PC-9 (cell line): ENCODE data around the gene SOX15. TPM values are rescaled to one million over a fixed set of nuclear protein-coding genes. Genes with fewer than 3 reads are reported as not detected.

Experiments used
- BruUV-seq: library from RNA; stranded (reverse); fragments of 400-500 nt; replicated peaks from 2 replicates; lab custom pipeline; 2021; lab: Mats Ljungman, UMichigan
- CTCF ChIA-PET: fragments of 300-600 bp; sonication (Branson Sonifier 250); formaldehyde crosslinking; loops from one replicate; lab custom pipeline; 2022; ENCODE audit warnings: antibody characterized with exemption; lab: Charles Lee
- POLR2A ChIA-PET: fragments of 300-600 bp; sonication (Branson Sonifier 250); formaldehyde crosslinking; loops from one replicate; lab custom pipeline; 2022; ENCODE audit warnings: antibody characterized with exemption; ENCODE audit not compliant: unreplicated experiment; lab: Charles Lee
- DNase-seq, 2 experiments: peaks; one replicate each; pipeline versions ENCODE4 v3.0.0 to v3.0.0-alpha.2; 2015 to 2022; ENCODE audit warnings: mixed read lengths in 1 of 2
- H2AFZ ChIP-seq: fragments of 200-600 bp; sonication (generic); 2 replicates; pipeline ENCODE4 v1.8.1; 2017; ENCODE audit warnings: antibody characterized with exemption
- H3F3A ChIP-seq: fragments of 200-600 bp; sonication (generic); 2 replicates; pipeline ENCODE4 v1.8.1; 2017; ENCODE audit warnings: antibody characterized with exemption, mild to moderate bottlenecking, low read depth; ENCODE audit not compliant: insufficient read depth
- H3K27ac ChIP-seq: fragments of 200-600 bp; sonication (generic); 2 replicates; pipeline ENCODE4 v1.6.1; 2016; ENCODE audit warnings: mixed run types
- H3K27me3 ChIP-seq: fragments of 200-600 bp; sonication (generic); 2 replicates; pipeline ENCODE4 v1.6.1; 2016; ENCODE audit warnings: low read depth, mixed run types; ENCODE audit not compliant: insufficient read depth
- H3K36me3 ChIP-seq: fragments of 200-600 bp; sonication (generic); 2 replicates; pipeline ENCODE4 v1.6.1; 2016; ENCODE audit warnings: low read depth, mixed run types
- H3K4me1 ChIP-seq: fragments of 200-600 bp; sonication (generic); replicated peaks from 2 replicates; pipeline ENCODE4 v1.6.1; 2016; ENCODE audit warnings: mixed run types; ENCODE audit not compliant: insufficient read depth
- H3K4me2 ChIP-seq: fragments of 200-600 bp; sonication (generic); 2 replicates; pipeline ENCODE4 v1.6.1; 2017; ENCODE audit warnings: mixed run types
- H3K4me3 ChIP-seq: fragments of 200-600 bp; sonication (generic); 2 replicates; pipeline ENCODE4 v1.6.1; 2016; ENCODE audit warnings: mixed run types
- H3K79me2 ChIP-seq: fragments of 200-600 bp; sonication (generic); 2 replicates; pipeline ENCODE4 v1.6.1; 2017; ENCODE audit warnings: low read depth, mixed run types
- H3K9me2 ChIP-seq: fragments of 200-600 bp; sonication (generic); 2 replicates; pipeline ENCODE4 v1.8.1; 2017; ENCODE audit warnings: mild to moderate bottlenecking; ENCODE audit not compliant: insufficient read depth
- H3K9me3 ChIP-seq: fragments of 200-600 bp; sonication (generic); 2 replicates; pipeline ENCODE4 v1.8.1; 2016; ENCODE audit warnings: low read depth; ENCODE audit not compliant: insufficient read depth
- H4K20me1 ChIP-seq: fragments of 200-600 bp; sonication (generic); 2 replicates; pipeline ENCODE4 v1.8.1; 2017; ENCODE audit not compliant: insufficient read depth
- EZH2 ChIP-seq: fragments of 200-600 bp; sonication (generic); IDR thresholded peaks from 2 replicates; pipeline ENCODE4 v1.8.0; 2017; ENCODE audit warnings: antibody characterized with exemption, low read depth
- intact Hi-C: fragments of 100-400 bp; cut with micrococcal nuclease; formaldehyde crosslinking; loops from one replicate; pipeline ENCODE4 v1.10.0; 2022; ENCODE audit not compliant: unreplicated experiment
- total RNA-seq: library from RNA; stranded (reverse); gene quantifications from 2 replicates; pipeline ENCODE4 v1.2.3, GENCODE V29; 2021
- TF ChIP-seq, protein P1 (sequence below): fragments of 200-600 bp; sonication (generic); conservative IDR thresholded peaks from 2 replicates; pipeline ENCODE4 v1.6.1; 2017; ENCODE audit warnings: mixed run types, antibody characterized with exemption, mild to moderate bottlenecking, moderate library complexity

Gene SOX15
- total RNA-seq, 1 experiment from 2014 or later: 124 TPM

DNA sequence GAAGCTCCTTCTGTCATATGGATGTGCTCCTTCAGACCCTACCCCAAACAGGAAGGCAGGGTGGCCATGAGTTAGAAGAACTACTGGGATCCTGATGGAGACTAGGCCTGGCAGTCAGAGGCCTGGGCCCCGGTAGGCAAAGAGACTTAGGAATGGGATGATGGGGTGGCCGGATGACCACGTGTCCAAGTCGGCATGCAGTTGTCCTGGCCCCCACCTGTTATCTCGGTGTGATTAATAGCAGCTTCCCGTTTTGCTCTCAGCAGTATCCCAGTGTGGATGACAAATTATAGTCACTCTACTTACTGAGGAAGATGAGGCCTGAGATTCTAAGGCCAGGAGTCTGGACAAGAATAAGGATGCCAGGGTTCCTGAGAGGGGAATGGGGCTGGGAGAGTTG is 39.5 kb downstream of the SOX15 start:
- no peak overlapping the region for H3K4me3 ChIP-seq
- CTCF ChIA-PET: no interaction called here
- H4K20me1 ChIP-seq: no peaks in the 10 kb centered on the region
- POLR2A ChIA-PET: interaction anchor here (0.6 to 1.0 kb wide), 2 partner anchors 33 to 105 kb away, joined by 5 to 6 read pairs; partner anchors contain the start of gene MPDU1
- TF ChIP-seq EZH2: no peak
- TF ChIP-seq, protein P1, sequence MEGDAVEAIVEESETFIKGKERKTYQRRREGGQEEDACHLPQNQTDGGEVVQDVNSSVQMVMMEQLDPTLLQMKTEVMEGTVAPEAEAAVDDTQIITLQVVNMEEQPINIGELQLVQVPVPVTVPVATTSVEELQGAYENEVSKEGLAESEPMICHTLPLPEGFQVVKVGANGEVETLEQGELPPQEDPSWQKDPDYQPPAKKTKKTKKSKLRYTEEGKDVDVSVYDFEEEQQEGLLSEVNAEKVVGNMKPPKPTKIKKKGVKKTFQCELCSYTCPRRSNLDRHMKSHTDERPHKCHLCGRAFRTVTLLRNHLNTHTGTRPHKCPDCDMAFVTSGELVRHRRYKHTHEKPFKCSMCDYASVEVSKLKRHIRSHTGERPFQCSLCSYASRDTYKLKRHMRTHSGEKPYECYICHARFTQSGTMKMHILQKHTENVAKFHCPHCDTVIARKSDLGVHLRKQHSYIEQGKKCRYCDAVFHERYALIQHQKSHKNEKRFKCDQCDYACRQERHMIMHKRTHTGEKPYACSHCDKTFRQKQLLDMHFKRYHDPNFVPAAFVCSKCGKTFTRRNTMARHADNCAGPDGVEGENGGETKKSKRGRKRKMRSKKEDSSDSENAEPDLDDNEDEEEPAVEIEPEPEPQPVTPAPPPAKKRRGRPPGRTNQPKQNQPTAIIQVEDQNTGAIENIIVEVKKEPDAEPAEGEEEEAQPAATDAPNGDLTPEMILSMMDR: no peak
- H3K36me3 ChIP-seq: no peaks in the 10 kb centered on the region
- no peaks in the 10 kb centered on the region for H3K9me3 ChIP-seq
- no peak overlapping the region for H3K4me2 ChIP-seq
- no peaks in the 10 kb centered on the region for H3K9me2 ChIP-seq
- BruUV-seq: no TSS peak
- no peaks in the 10 kb centered on the region for H3K27me3 ChIP-seq
- H2AFZ ChIP-seq: no peak overlapping the region
- intact Hi-C loops: no loop called here
- DNase-seq: no peak
- no peaks in the 10 kb centered on the region for H3K4me1 ChIP-seq
- no peaks in the 10 kb centered on the region for H3F3A ChIP-seq
- H3K79me2 ChIP-seq: no peaks in the 10 kb centered on the region
- no peak overlapping the region for H3K27ac ChIP-seq

DNA sequence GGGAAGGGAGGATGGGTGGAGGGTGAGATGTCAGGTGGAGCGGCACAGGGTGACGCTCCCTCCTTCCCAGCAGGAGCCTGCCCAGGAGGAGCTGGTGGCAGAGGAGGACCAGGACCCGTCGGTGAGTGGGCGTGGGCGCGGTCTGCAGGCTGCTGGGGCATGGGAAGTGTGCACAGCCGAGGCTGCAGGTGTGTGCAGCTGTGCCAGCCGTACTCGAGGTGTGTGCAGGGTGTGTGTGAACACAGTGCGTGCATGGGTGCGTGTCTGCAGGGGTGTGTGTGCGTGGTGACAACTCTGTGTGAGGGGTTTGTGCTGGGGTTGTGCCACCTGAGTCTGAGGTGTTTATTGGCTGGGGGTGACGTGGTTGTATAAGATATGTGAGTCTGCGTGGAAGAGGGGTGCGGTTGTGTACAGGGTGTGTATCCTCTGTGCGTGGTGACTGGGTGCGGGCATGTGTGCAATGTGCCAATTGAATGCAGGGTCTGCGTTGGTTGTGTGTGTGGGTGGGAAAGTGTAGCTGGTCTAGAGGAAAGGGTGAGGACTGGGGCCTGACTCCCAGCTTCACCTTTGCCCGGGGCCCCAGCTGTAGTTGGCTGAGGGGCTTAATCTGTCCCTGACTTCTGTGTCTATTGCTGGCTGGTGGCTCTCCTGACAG is 40.4 kb downstream of the SOX15 start:
- peak in 1 of 2 experiments; percentile 23 for DNase-seq
- no peaks in the 10 kb centered on the region for H3K79me2 ChIP-seq
- intact Hi-C loops: no loop called here
- H3K9me3 ChIP-seq: no peaks in the 10 kb centered on the region
- ChIA-PET POLR2A (interaction anchor here (0.6 to 1.0 kb wide), 2 partner anchors 34 to 104 kb away, joined by 5 to 6 read pairs; partner anchors contain the start of gene MPDU1), CTCF (no interaction called here)
- no peak overlapping the region; the same call in 1 of the 2 replicates for H3K4me2 ChIP-seq
- H3K27me3 ChIP-seq: no peaks in the 10 kb centered on the region
- no TSS peak for BruUV-seq
- H3F3A ChIP-seq: no peaks in the 10 kb centered on the region
- H3K4me3 ChIP-seq: no peak overlapping the region; the same call in 1 of the 2 replicates
- no peaks in the 10 kb centered on the region for H3K36me3 ChIP-seq
- no peaks in the 10 kb centered on the region for H3K9me2 ChIP-seq
- H3K27ac ChIP-seq: no peak overlapping the region
- TF ChIP-seq, protein P1: no peak
- TF ChIP-seq EZH2: no peak
- no peak overlapping the region for H2AFZ ChIP-seq
- H4K20me1 ChIP-seq: no peaks in the 10 kb centered on the region
- no peaks in the 10 kb centered on the region for H3K4me1 ChIP-seq

DNA sequence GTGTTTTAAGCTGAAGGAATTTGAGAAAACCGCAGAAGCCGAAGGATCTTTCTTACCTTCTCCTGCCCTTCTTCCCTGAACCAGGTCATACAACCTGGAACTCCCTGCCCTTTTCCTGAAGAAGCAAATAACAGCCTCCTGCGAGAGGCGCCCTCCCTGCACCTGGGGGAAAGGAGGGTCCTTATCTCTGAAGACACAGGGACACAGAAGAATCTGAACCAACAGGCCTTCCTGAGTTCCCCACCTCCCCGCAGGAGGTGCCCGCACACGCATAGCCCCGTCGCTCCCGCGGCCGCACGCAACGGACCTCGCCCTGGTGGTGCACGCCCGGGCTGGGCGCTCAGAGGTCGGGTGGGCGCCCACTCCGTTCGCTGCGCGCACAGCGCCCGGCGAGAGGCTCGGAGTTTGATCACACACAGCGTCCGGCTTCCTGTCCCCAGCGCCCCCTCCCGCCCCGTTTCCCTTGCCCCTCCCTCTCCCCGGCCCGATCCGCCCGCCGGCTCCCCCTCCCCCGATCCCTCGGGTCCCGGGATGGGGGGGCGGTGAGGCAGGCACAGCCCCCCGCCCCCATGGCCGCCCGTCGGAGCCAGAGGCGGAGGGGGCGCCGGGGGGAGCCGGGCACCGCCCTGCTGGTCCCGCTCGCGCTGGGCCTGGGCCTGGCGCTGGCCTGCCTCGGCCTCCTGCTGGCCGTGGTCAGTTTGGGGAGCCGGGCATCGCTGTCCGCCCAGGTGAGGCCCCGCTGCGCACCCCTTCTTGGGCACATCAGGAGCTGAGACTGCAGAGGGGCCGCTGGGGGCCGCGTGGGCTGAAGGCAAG is 41.1 kb downstream of the SOX15 start, which contains the start of gene TNFSF12:
Gene TNFSF12, plus strand, starts transcription at position 474 of the 816 bp plus-strand sequence. Its CDS starts 96 bp downstream, at position 570.
- no peaks in the 10 kb centered on the region for H3K79me2 ChIP-seq
- H4K20me1 ChIP-seq: no peaks in the 10 kb centered on the region
- no peaks in the 10 kb centered on the region for H3K27me3 ChIP-seq
- H3F3A ChIP-seq: no peaks in the 10 kb centered on the region
- CTCF ChIA-PET: interaction anchor here (0.7 kb wide), 1 partner anchor 322 kb away, joined by 5 read pairs; no protein-coding TSS in a partner anchor
- DNase-seq: peak in 1 of 2 experiments; percentile 48
- POLR2A ChIA-PET: no interaction called here
- H3K4me3 ChIP-seq: peak within 1 kb of the TSS; percentile 50; the same call in 1 of the 2 replicates
- no peaks in the 10 kb centered on the region for H3K4me1 ChIP-seq
- no peak for TF ChIP-seq EZH2
- TF ChIP-seq, protein P1: no peak
- peak within 1 kb of the TSS; percentile 72 for H3K4me2 ChIP-seq
- intact Hi-C loops: no loop called here
- no TSS peak for BruUV-seq
- H2AFZ ChIP-seq: peak within 1 kb of the TSS; percentile 72
- H3K9me3 ChIP-seq: no peaks in the 10 kb centered on the region
- H3K36me3 ChIP-seq: no peaks in the 10 kb centered on the region
- H3K9me2 ChIP-seq: no peaks in the 10 kb centered on the region
- no peak within 1 kb of the TSS for H3K27ac ChIP-seq
